Anterior cingulate cortex (tissue), 58 donors: ENCODE data around the gene TEX44.
"Not testable (repeated sequence)": the region's sequence is repeated elsewhere in the genome, so short reads cannot be mapped to it uniquely, and the experiment has no call there.

Source experiments
- DNase-seq, 58 donors: peaks; one replicate each; lab custom pipeline; 2025; lab: John Stamatoyannopoulos, UW

Gene TEX44

DNA sequence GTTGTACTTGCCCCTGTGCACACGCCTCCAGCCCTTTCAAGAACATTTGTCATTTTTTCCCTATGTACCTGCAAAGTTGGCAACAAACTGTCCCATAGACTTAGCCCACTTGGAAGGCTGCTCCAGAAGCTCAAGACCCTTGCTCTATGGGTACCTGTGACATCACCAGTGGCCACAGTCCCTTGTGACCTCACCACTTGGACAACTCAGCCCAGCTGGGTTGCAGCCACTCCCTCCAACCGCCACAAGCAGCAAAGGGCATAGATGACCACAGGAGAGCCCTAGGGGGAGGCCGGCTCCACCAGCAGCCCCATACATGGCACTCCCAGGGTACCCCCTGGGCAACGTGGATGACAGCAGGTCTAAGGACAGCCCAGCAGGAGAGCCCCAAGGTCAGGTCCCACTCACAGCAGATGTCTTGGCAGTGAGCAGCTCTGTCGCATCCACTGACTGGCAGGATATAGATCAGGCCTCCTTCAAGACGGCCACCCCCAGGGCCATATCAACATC is at the start of gene TEX44:
TEX44 (plus strand) TSS at position 229 of the 510 bp plus-strand sequence; CDS start at position 317, 88 bp downstream.
- no peak for DNase-seq

DNA sequence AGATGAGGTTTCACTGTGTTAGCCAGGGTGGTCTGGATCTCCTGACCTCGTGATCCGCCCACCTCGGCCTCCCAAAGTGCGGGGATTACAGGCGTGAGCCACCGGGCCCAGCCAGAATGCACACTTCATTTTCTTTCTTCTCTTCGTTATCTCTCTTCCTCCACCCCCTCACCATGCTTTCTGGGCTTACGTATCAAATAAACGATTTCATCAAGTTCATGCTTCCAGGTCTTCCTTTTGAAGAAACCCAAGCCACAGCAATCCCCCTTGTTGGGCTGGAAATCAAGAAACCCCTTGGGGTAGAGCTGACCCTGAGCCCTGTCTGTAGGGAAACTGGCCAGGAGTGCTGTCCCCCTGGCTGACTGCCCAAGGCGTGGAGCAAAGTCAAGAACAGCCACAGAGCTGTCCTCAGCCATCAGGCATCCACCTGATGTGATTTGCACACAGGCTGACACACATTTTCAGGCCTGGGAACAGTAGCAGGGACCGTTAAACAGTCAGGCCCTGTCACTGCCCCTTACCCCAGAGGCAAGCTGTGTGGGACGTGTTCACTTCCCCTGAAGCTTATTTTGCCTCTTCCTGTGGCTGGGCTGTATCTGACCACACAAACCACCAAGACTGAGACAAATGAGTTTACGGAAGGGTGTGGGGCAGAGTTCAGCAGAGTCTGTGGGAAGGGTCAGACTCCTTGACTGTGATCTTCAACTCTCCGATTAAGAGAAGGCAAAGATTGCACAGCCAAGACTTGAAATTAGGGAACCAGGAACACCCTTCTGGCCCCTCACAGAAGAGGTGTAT is 47.4 kb upstream of the TEX44 start:
- DNase-seq = peak in 18 of 58 donors; percentile 6 to 54 (median 24)

DNA sequence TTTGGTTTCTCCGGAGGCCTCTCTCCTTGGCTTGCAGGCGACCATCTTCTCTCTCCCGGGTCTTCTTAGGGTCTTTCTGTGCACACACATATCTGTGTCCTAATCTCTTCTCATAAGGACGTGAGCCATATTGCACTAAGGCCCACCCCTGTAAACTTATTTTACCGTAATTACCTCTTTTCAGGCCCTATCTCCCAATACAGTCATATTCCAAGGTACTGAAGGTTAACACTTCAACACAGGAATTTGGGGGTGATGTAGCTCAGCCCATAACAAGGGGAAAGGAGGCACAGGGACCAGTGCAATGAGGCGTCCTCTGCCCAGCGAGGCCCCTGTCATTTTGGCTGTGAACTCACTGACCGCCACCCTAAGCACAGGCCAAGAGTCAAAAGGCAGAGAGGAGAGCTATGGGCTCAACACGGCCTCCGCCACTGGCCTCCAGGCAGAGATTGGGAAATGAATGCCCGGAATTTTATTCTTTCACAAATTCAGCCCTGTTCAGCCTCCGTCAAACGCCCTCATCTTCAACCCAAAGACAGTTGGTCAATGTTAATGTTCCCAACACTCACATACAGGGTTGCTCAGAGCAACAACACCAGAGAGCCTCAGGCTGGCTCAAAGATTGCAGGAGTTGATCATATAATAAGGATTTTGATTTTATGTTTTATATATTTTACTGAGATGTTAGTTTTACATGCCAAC is 46.5 kb upstream of the TEX44 start:
- no peak for DNase-seq

GRCh38 chr2:231547315-231548110 is 45.2 kb upstream of the TEX44 start:
- DNase-seq = no peak

- no peak for DNase-seq
These were observed 43.9 kb upstream of the TEX44 start for GRCh38 chr2:231548752-231549151.

GRCh38 chr2:231549446-231550239 is 43.0 kb upstream of the TEX44 start:
- DNase-seq = no peak

DNA sequence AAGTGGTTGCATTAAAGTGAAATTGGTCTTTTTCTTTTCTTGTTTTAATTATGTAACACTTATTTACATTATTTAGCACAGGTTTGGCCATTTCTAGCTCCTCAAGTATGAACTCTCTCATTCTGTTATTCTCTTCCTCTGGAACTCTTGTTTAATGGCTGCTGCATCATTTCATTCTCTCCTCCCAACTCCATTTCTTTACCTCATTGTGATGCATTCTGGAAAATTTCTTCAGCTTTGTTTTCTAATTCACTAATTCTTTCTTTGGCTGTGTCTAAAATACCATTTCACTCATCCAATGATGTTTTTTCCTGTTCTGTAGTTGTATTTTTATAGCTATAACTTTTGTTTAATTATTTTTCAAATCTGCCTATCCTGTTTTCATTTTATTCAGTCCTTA is 39.9 kb upstream of the TEX44 start:
- no peak for DNase-seq

DNA sequence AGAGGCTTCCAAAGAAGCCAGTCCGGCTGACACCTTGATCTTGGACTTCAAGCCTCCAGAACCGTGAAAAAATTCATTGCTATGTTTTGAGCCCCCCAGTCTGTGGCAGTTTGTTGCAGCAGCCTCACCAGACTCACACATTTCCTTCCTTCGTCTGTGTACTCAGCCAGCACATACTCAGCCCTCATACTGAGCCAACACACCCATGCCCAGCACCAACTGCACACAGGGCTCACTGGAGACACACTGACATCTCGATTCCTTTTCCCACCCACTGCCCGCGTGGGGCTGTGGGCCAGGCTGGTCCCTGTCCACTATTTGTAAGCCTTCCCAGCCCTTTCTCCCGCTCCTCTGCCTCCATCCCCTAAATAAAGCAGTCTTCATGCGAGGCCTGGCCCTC is 38.3 kb upstream of the TEX44 start:
- no peak for DNase-seq

- DNase-seq = no peak
These were observed 37.7 kb upstream of the TEX44 start for GRCh38 chr2:231554748-231555545.

DNA sequence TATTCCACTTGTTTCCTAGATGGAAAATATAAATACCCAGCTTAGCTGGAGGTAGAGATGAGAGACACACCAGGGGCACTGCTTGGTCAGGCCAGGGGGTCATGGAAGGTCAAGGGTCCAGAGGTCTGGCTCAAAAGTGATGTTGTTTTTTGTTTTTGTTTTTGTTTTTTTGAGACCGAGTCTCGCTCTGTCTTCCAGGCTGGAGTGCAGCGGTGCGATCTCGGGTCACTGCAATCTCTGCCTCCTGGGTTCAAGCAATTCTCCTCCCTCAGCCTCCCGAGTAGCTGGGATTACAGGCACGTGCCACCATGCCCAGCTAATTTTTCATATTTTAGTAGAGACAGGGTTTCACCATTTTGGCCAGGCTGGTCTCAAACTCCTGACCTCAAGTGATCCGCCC is 36.2 kb upstream of the TEX44 start:
- DNase-seq = not testable (repeated sequence)

- DNase-seq = no peak
These were observed 35.7 kb upstream of the TEX44 start for GRCh38 chr2:231556981-231557380.

DNA sequence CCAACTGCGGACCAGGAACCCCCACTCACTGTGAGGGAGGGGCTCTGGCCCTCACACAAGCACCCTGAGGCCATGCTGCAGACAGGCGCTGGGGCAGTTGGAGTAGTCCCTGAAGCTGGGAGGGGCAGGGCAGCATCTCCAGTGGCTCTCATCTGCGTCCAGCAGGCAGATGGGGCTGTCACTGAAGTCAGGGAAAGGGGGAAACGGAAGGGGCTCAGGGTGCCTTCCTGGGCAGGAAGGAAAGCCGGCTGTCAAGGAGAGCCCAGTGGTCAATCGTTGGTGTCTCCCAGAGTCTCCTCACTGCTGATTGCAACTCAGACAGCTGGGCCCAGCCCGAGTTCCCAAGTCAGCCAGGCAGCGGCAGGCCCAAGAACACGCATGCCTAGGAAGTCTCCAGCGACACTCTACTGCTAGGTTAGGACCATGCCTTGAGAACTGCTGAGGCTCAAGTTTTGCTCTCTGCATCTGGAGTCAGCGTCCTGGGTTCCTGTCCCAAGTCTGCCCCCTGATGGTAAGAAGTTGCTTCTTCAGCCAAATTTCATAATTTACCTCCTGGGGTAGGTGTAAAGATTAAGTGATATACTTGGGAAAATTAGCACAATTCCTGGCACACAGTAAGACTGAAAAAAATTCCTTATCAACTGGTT is 35.0 kb upstream of the TEX44 start:
- peak in 42 of 58 donors; percentile 3 to 71 (median 25) for DNase-seq

DNA sequence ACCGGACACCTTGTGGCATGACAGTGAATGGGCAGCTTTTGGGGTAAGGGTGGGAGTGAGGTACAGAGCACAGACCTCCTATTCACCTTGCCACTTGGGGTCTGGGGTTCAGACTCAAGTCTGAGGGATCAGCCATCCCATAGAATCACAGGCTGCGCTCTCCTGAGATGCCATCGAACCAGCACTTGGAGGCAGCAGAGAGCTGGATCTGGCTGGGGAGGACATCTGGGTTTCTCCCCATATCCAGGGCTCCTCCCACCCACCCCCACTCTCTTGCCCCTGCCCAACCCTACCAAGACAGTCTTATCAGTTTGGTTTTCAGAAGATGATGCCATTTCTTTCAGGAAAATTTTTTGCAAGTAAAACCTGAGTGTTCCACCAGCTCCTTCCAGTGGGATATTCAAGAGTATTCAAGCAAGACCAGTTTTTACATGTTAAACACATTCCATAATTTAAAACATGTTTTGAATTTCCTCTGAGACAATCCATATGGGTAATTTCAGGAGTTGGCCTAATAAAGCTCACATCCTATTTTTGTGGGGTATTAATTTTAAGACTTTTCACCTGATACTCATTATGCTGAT is 29.2 kb upstream of the TEX44 start:
- DNase-seq = peak in 55 of 58 donors; percentile 2 to 84 (median 52)

GRCh38 chr2:231565887-231566594 is 26.6 kb upstream of the TEX44 start:
- peak in 1 of 58 donors; percentile 4 for DNase-seq

- DNase-seq = no peak
These were observed 25.5 kb upstream of the TEX44 start for GRCh38 chr2:231567159-231567558.

DNA sequence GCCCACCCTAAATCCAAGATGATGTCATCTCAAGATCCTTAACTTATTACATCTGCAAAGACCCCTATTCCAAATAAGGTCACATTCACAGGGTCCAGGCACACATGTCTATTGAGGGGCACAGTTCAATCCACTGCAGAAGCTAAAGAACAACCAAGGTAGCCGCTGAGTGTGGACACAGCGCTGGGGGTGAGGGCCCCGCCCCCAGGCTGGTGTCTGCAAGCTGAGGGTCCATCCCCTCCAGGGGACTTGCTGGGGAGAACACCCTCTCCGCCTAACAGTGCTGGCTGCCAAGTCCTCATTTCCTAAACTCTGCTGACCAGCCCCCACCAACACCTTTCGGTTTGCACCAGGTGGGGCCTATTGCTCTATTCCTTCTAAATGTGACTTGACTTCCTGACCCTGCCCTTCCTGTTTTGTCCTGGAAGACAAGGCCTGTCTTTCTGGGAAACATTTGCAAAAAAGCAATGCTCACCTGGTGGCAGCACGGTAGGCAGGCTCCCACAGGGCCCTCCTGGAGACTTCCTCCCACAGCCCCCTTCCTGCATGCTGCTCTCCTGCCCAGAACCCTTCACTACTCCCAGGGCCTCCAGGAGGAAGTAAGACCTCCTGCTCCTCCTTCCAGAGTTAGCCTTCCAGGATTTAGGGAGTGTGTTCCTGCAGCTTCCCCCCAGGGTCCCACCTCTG is 24.4 kb upstream of the TEX44 start:
- DNase-seq = no peak
